SIG-M5 (cell line): ENCODE data around the gene TP53TG3.
"Not testable (repeated sequence)": the region's sequence is repeated elsewhere in the genome, so short reads cannot be mapped to it uniquely, and the experiment has no call there.

Source experiments
- DNase-seq: peaks from one replicate; lab custom pipeline; 2025; lab: John Stamatoyannopoulos, UW

Gene TP53TG3

DNA sequence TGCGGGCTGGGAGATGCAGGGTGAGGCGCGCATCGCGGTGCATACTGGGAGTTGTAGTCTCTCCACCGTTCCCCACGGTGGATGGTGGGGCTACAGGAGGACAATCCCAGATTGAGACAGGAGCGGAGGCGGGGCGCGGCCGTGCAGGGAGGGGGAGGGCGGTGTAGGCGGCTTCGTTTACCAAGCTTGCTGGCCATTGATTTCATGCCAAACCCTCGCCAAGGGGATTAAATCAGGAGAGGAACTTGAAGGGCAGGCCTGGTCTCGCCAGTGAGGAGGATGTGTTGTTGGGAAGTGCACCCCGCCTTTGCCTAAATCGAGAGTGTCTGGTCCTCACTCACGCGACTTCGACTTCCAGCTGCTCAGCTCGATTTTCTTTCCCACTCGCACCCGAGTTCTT lies at the start of gene TP53TG3:
TSS of gene TP53TG3 (minus strand) at position 101 of the 400 bp plus-strand sequence. CDS start at position 33, 68 bp downstream.
- not testable (repeated sequence) for DNase-seq

GRCh38 chr16:32650876-32651275 lies 25.1 kb downstream of the TP53TG3 start:
- DNase-seq: not testable (repeated sequence)

DNA sequence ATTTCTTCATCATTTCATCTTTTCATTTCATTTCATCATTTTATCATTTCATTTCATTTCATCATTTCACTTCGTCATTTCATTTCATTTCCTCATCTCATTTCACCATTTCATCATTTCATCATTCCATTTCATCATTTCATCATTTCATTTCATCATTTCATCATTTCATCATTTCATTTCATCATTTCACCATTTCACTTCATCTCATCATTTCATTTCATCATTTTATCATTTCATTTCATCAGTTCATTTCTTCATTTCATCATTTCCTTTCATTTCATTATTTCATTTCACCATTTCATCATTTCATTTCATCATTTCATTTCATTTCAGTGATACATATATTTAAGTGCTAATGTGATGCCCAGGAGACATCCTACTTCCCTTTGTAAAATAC lies 28.4 kb downstream of the TP53TG3 start:
- not testable (repeated sequence) for DNase-seq

GRCh38 chr16:32646780-32647179 lies 29.2 kb downstream of the TP53TG3 start:
- not testable (repeated sequence) for DNase-seq

DNA sequence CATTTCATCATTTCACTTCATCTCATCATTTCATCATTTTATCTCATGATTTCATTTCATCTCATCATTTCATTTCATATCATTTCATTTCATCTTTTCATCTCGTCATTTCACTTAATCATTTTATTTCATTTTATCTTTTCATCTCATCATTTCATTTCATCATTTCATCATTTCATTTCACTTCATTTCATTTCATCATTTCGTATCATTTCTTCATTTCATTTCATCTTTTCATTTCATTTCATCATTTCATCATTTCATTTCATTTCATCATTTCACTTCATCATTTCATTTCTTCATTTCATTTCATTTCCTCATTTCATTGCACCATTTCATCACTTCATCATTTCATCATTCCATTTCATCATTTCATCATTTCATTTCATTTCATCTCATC lies 29.8 kb downstream of the TP53TG3 start:
- DNase-seq: not testable (repeated sequence)

DNA sequence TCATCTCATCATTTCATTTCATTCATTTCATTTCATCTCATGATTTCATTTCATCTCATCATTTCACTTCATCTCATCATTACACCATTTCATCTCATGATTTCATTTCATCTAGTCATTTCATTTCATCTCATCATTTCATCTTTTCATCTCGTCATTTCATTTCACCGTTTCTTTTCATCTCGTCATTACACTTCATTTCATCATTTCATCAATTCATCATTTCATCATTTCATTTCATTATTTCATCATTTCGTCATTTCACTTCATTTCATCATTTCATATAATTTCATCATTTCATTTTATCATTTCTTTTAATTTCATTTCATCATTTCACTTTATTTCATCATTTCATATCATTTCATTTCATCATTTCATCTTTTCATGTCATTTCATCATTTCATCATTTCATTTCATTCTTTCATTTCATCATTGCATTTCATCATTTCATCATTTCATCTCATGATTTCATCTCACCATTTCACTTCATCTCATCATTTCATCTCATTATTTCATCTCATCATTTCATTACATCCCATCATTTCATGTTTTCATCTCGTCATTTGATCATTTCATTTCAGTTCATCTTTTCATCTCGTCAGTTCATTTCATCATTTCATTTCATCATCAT lies 30.6 kb downstream of the TP53TG3 start:
- DNase-seq: not testable (repeated sequence)

DNA sequence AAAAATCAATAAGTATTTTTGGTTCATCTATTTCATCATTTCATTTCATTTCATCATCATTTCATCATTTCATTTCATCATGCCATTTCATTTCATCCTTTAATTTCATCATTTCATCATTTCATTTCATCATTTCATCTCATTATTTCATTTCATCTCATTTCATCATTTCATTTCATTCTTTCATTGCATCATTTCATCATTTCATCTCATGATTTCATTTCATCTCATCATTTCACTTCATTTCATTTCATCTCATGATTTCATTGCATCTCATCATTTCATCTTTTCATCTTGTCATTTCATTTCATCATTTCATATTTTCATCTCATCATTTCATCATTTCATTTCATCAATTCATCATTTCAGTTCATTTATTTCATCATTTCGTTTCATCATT lies 31.2 kb downstream of the TP53TG3 start:
- DNase-seq: not testable (repeated sequence)

GRCh38 chr16:32637614-32638013 lies 38.4 kb downstream of the TP53TG3 start:
- not testable (repeated sequence) for DNase-seq

DNA sequence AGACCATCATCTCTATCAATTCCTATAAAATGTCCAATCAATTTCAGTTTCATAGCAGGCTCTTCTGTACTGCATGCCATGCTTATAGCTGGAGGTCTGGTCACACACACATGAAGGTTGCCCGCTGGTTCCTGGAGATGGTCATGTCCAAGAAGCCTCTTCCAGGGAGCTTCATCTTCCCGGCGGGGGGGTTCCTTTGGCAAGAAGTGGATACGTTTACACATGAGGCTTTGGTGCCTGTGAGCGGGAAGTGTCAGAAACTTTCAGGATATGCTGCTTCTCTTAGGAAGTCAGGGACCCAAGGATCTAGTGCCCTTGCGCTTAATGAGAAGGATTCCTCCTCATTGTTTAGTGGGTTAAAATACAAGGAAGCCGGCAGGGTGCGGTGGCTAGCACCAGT lies 43.9 kb downstream of the TP53TG3 start:
- not testable (repeated sequence) for DNase-seq
